Panc1 (cell line): Measurements from ENCODE around the gene RRAS. TPM values are rescaled to one million over a fixed set of nuclear protein-coding genes. Genes with fewer than 3 reads are reported as not detected.

Source experiments
- ATAC-seq: fragments of 200-7000 bp; cut with Tn5 transposase; 2 replicates; pipeline ENCODE4 v1.9.1; 2020; ENCODE audit warnings: mild to moderate bottlenecking, moderate library complexity
- BruUV-seq: library from RNA; stranded (reverse); fragments of 400-500 nt; replicated peaks from 2 replicates; lab custom pipeline; 2021; lab: Mats Ljungman, UMichigan
- CTCF ChIA-PET: fragments of 300-600 bp; sonication (Branson Sonifier 250); formaldehyde crosslinking; loops from one replicate; lab custom pipeline; 2022; ENCODE audit warnings: antibody characterized with exemption; lab: Charles Lee
- POLR2A ChIA-PET: fragments of 300-600 bp; sonication (Branson Sonifier 250); formaldehyde crosslinking; loops from one replicate; lab custom pipeline; 2022; ENCODE audit warnings: antibody characterized with exemption; lab: Charles Lee
- DNase-seq: peaks from one replicate; pipeline ENCODE4 v3.0.0-alpha.2; 2010; ENCODE audit warnings: low read depth, low spot score
- H3K27ac ChIP-seq: 2 replicates; pipeline ENCODE4 v1.5.1; 2011; ENCODE audit warnings: mild to moderate bottlenecking, low read length, inconsistent platforms
- H3K27me3 ChIP-seq: fragments of 200-500 bp; sonication (Bioruptor generic); 2 replicates; pipeline ENCODE4 v1.6.0; 2014; ENCODE audit warnings: low read length, inconsistent platforms; ENCODE audit not compliant: control insufficient read depth, insufficient read depth
- H3K36me3 ChIP-seq: fragments of 200-500 bp; sonication (Bioruptor generic); 2 replicates; pipeline ENCODE4 v1.5.1; 2014; ENCODE audit warnings: inconsistent platforms, mild to moderate bottlenecking, low read length, moderate library complexity; ENCODE audit not compliant: control insufficient read depth, insufficient read depth
- H3K4me1 ChIP-seq: 2 replicates; pipeline ENCODE4 v1.5.1; 2011; ENCODE audit warnings: inconsistent platforms, mild to moderate bottlenecking, low read length, moderate library complexity; ENCODE audit not compliant: control insufficient read depth, insufficient read depth
- H3K4me3 ChIP-seq, 2 experiments: 2 replicates each; pipeline ENCODE4 v1.5.1; 2011 to 2012; ENCODE audit warnings: low read depth in 2 of 2, low read length in 2 of 2, mild to moderate bottlenecking in 2 of 2, inconsistent platforms in 1 of 2, moderate library complexity in 1 of 2
- H3K9me3 ChIP-seq: fragments of 200-500 bp; sonication (Bioruptor generic); 2 replicates; pipeline ENCODE4 v1.5.1; 2014; ENCODE audit warnings: low read depth, mild to moderate bottlenecking, inconsistent platforms, low read length, moderate library complexity; ENCODE audit not compliant: control insufficient read depth, insufficient read depth
- CTCF ChIP-seq: fragments of 450-650 bp; IDR thresholded peaks from 2 replicates; pipeline ENCODE4 v1.5.1; 2017; ENCODE audit warnings: mild to moderate bottlenecking
- POLR2AphosphoS5 ChIP-seq: IDR thresholded peaks from 2 replicates; pipeline ENCODE4 v1.6.1; 2012; ENCODE audit warnings: mild to moderate bottlenecking, low read depth, low read length, moderate library complexity
- REST ChIP-seq, 2 experiments: IDR thresholded peaks; 2 replicates each; pipeline ENCODE4 v1.6.1; 2011 to 2012; ENCODE audit warnings: low read depth in 2 of 2, control low read depth in 1 of 2, low read length in 1 of 2, mild to moderate bottlenecking in 1 of 2, moderate library complexity in 1 of 2; ENCODE audit not compliant: insufficient read depth in 1 of 2
- SIN3A ChIP-seq: IDR thresholded peaks from 2 replicates; pipeline ENCODE4 v1.6.1; 2012; ENCODE audit warnings: low read depth, mild to moderate bottlenecking, low read length, moderate library complexity, borderline replicate concordance; ENCODE audit not compliant: insufficient read depth
- TCF7L2 ChIP-seq: IDR thresholded peaks from 2 replicates; pipeline ENCODE4 v1.6.1; 2011; ENCODE audit warnings: mild to moderate bottlenecking, low read depth, low read length, inconsistent platforms
- in situ Hi-C: cut with HindIII; loops from 2 replicates; pipeline ENCODE4 v1.10.0; 2016; ENCODE audit warnings: low sequenced_read_pairs, low pct_unique_long_range_greater_than_20kb
- intact Hi-C: fragments of 100-400 bp; cut with micrococcal nuclease; formaldehyde crosslinking; loops from one replicate; pipeline ENCODE4 v1.10.0; 2022; ENCODE audit not compliant: unreplicated experiment
- total RNA-seq: library from RNA; stranded (reverse); gene quantifications from one replicate; pipeline ENCODE4 v1.2.1, GENCODE V29; 2021; ENCODE audit not compliant: unreplicated experiment

Gene RRAS
- total RNA-seq, 1 experiment from 2014 or later: 64.4 TPM

GRCh38 chr19:49653466-49653806 lies 13.5 kb upstream of the RRAS start:
- CTCF ChIA-PET: no interaction called here
- ATAC-seq: no peak

GRCh38 chr19:49652551-49653465 lies 12.9 kb upstream of the RRAS start:
- TF ChIP-seq POLR2AphosphoS5 (no peak), TCF7L2 (no peak), CTCF (no peak), SIN3A (no peak), REST (IDR thresholded peaks at IDR 0.05; ENCODE audit: insufficient read depth in 1 of 2, low read depth in 2 of 2, low read length in 1 of 2) (no peak)
- intact Hi-C loops (no loop called here), in situ Hi-C loops (no loop called here)
- no peak for ATAC-seq
- Histone ChIP-seq H3K27me3 (no peaks in the 10 kb centered on the region), H3K4me3 (no peak overlapping the region), H3K27ac (no peak overlapping the region), H3K36me3 (no peaks in the 10 kb centered on the region), H3K4me1 (no peaks in the 10 kb centered on the region), H3K9me3 (no peaks in the 10 kb centered on the region)
- ChIA-PET CTCF (no interaction called here), POLR2A (no interaction called here)
- DNase-seq: no peak
- no TSS peak for BruUV-seq

More at GRCh38 chr19:49653466-49653806, 13.5 kb upstream of the RRAS start:
- in situ Hi-C loops (no loop called here), intact Hi-C loops (no loop called here)
- Histone ChIP-seq H3K36me3 (no peaks in the 10 kb centered on the region), H3K27me3 (no peaks in the 10 kb centered on the region), H3K4me3 (no peak overlapping the region), H3K4me1 (no peaks in the 10 kb centered on the region), H3K9me3 (no peaks in the 10 kb centered on the region), H3K27ac (no peak overlapping the region)
- no TSS peak for BruUV-seq
- POLR2A ChIA-PET: no interaction called here
- TF ChIP-seq CTCF (no peak), SIN3A (no peak), REST (IDR thresholded peaks at IDR 0.05; ENCODE audit: insufficient read depth in 1 of 2, low read depth in 2 of 2, low read length in 1 of 2) (no peak), TCF7L2 (no peak), POLR2AphosphoS5 (no peak)
- no peak for DNase-seq
